ENCODE results near the gene HIF3A.

DNA sequence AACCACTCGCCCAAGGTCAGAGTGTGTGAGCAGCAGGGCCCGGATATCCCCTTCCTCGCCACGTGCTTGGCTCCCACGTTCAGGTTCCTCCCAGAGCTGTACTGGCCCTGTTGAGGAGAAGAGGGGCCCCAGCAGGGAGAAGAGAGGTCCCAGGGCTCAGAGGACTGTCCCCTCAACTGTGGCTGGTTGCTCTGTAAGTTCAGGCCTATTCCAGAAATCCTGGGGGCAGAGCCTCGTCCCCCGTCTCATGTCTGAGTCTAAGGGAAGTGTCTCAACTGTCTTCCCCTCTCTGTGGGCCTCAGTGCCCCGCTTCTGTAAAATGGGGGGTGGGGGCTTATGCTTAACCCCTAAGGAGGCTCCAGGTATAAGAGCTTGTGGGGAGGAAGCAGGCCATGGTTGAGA lies 53.9 kb downstream of the HIF3A start:
- TF ChIP-seq RAD21 (IDR thresholded peaks at IDR 0.05; ENCODE audit: low read length): no peak
- TF ChIP-seq, protein P1, sequence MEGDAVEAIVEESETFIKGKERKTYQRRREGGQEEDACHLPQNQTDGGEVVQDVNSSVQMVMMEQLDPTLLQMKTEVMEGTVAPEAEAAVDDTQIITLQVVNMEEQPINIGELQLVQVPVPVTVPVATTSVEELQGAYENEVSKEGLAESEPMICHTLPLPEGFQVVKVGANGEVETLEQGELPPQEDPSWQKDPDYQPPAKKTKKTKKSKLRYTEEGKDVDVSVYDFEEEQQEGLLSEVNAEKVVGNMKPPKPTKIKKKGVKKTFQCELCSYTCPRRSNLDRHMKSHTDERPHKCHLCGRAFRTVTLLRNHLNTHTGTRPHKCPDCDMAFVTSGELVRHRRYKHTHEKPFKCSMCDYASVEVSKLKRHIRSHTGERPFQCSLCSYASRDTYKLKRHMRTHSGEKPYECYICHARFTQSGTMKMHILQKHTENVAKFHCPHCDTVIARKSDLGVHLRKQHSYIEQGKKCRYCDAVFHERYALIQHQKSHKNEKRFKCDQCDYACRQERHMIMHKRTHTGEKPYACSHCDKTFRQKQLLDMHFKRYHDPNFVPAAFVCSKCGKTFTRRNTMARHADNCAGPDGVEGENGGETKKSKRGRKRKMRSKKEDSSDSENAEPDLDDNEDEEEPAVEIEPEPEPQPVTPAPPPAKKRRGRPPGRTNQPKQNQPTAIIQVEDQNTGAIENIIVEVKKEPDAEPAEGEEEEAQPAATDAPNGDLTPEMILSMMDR (conservative IDR thresholded peaks at IDR 0.05; ENCODE audit: low read depth, low read length): no peak
- TF ChIP-seq POLR2A (IDR thresholded peaks at IDR 0.05; ENCODE audit: low read depth, low read length): no peak
- no peak for TF ChIP-seq CEBPB (IDR thresholded peaks at IDR 0.05; ENCODE audit: low read depth, low read length)
- TF ChIP-seq FOS (IDR thresholded peaks at IDR 0.05; ENCODE audit: low read depth, low read length): no peak
- TF ChIP-seq RFX5 (IDR thresholded peaks at IDR 0.05; ENCODE audit: low read depth, low read length): no peak
- TF ChIP-seq BHLHE40 (IDR thresholded peaks at IDR 0.05; ENCODE audit: low read depth, low read length): no peak
- TF ChIP-seq SMC3 (IDR thresholded peaks at IDR 0.05; ENCODE audit: low read depth, low read length): no peak
- no peak for TF ChIP-seq NFE2L2 (IDR thresholded peaks at IDR 0.05; ENCODE audit: low read depth, low read length)
